Activated CD4-positive, alpha-beta T cell treated with anti-CD3 and anti-CD28 coated beads, Interleukin-2, Interleukin-4, amounts not matched to agents 100 ng/mL and 50 ng/mL, durations not matched to agents 16 hours and 8 hours (primary cell): ENCODE results near the gene RGMB.
"Not testable (repeated sequence)": the region's sequence is repeated elsewhere in the genome, so short reads cannot be mapped to it uniquely, and the experiment has no call there.

Experiments used
- DNase-seq: peaks from one replicate; pipeline ENCODE4 v3.0.0-alpha.2; 2020; ENCODE audit warnings: low spot score

Gene RGMB, protein sequence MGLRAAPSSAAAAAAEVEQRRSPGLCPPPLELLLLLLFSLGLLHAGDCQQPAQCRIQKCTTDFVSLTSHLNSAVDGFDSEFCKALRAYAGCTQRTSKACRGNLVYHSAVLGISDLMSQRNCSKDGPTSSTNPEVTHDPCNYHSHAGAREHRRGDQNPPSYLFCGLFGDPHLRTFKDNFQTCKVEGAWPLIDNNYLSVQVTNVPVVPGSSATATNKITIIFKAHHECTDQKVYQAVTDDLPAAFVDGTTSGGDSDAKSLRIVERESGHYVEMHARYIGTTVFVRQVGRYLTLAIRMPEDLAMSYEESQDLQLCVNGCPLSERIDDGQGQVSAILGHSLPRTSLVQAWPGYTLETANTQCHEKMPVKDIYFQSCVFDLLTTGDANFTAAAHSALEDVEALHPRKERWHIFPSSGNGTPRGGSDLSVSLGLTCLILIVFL

DNA sequence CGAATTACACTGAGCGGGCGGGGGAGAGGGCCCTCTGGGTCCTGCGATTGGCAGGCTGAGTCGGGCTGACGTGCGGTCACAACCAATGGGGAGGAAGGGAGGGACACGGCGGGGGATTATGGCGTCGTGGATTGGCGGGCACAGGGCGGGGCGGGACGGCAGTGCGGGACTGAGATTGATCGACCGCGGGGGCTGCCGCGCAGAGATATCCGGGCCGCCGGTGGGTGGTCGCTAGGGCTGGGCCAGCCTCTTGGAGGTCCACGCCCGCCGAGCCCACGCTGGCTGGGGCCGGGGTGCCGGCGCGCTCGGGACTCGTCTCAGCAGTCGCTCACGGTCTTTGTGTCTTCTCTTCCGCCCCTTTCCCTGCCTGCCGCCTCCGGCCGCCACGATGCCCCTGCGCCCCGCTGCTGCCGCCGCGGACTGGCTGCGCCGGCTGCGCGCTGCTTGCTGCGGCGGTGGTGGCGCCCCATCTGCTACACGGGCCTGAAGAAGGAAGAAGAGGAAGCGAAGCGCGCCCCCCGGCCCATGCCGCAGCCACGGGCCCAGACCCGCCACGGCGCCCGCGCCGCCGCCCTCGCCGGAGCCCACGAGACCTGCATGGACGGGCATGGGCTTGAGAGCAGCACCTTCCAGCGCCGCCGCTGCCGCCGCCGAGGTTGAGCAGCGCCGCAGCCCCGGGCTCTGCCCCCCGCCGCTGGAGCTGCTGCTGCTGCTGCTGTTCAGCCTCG is at the start of gene RGMB:
RGMB (plus strand) TSS at position 200 of the 728 bp plus-strand sequence; CDS start at position 608, 408 bp downstream.
- peak; percentile 94 for DNase-seq

GRCh38 chr5:98726258-98726657 is 47.2 kb upstream of the RGMB start:
- no peak for DNase-seq

DNA sequence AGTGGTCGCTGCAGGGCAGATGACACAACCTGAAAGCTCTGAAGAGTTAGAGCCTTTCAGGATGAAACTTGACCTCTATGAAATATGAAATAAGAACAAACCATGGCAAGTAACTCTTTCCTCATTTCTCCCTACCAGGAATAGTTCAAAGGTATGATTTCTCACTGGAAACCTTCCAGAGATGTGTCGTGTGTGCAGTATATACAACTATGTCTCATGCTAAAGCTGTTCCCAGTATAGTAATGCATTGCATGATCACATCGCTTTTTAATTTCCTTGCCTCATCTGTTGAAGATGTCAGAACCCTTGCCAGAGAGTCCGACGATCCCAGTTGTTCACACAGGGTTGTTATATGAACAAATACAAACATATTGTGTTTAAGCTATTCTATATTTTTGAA is 45.8 kb upstream of the RGMB start:
- DNase-seq, result no peak

- no peak for DNase-seq
Observed at GRCh38 chr5:98734646-98735045, 38.8 kb upstream of the RGMB start.

- DNase-seq, result no peak
Observed at GRCh38 chr5:98735806-98736507, 37.5 kb upstream of the RGMB start.

GRCh38 chr5:98736753-98737152 is 36.7 kb upstream of the RGMB start:
- no peak for DNase-seq

DNA sequence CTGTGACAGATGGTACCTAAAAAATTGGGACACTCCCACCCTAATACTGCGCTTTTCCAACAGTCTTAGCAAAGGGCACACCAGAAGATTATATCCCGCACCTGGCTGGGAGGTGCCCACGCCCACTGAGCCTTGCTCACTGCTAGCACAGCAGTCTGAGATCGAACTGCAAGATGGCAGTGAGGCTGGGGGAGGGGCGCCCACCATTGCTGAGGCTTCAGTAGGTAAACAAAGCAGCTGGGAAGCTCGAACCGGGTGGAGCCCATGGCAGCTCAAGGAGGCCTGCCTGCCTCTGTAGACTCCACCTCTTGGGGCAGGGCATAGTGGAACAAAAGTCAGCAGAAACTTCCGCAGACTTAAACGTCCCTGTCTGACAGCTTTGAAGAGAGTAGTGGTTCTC is 36.0 kb upstream of the RGMB start:
- not testable (repeated sequence) for DNase-seq

- DNase-seq, result not testable (repeated sequence)
Observed at GRCh38 chr5:98738481-98739149, 34.8 kb upstream of the RGMB start.

GRCh38 chr5:98741926-98742325 is 31.5 kb upstream of the RGMB start:
- no peak for DNase-seq

- no peak for DNase-seq
Observed at GRCh38 chr5:98742396-98743073, 30.9 kb upstream of the RGMB start.

DNA sequence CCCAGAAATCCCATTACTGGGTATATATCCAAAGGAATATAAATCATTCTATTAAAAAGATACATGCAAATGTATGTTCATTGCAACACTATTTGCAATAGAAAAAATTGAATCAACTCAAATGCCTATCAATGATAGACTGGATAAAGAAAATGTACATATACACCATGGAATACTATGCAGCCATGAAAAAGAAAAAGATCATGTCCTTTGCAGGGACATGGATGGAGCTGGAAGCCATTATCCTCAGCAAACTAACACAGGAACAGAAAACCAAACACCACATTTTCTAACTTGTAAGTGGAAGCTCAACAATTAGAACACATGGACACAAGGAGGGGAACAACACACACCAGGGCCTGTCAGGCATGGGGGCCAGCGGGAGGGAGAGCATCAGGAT is 25.2 kb upstream of the RGMB start:
- not testable (repeated sequence) for DNase-seq

DNA sequence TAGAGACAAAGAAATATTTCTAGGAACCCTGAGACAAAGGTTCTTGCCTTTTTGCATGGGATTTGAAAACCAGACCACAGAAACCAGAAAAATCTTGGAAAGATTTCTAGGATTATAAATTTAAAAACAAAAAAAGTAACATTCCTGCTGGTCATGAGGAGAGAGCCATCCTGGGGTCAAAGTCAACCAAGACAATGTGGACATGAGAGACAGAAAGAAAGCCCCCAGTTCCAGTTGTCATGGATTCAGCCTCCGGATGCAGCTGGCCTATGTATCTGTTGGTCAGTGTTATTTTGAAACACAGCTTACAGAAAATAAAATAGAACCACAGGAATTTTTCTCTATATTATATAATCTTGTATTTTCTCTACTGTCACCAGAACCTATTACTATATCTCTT is 24.4 kb upstream of the RGMB start:
- DNase-seq, result no peak

DNA sequence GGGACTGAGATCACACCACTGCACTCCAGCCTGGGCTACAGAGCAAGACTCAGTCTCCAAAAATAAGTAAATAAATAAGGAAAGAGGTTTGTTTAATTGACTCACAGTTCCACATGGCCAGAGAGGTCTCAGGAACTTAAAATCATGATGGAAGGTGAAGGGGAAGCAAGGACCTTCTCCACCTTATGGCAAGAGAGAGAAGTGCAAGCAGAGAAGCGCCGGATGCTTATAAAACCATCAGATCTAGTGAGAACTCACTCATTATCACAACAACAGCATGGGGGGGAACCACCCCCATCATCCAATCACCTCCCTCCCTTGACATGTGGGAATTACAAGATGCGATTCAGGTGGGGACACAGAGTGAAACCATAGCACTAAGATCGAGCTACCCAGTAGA is 22.8 kb upstream of the RGMB start:
- DNase-seq, result no peak

GRCh38 chr5:98752331-98752730 is 21.1 kb upstream of the RGMB start:
- not testable (repeated sequence) for DNase-seq

- not testable (repeated sequence) for DNase-seq
Observed at GRCh38 chr5:98752801-98753200, 20.7 kb upstream of the RGMB start.

DNA sequence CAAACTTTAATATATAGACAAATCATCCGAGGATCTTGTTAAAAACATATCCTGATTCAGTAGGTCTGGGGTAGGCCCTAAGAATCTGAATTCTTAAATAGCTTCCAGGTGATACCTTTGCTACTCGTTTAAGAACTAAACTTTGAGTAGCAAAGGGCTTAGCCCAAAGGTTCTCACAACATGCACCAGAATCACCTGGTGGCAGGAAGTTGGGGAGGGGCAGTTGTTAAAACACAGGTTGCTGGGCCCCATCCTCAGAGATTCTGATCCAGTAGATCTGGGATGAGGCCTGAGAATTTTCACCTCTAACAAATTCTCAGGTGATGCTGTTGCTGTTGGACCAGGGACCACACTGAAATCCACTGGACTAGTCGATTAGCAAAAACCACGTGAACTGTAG is 20.0 kb upstream of the RGMB start:
- no peak for DNase-seq

GRCh38 chr5:98755406-98755805 is 18.1 kb upstream of the RGMB start:
- no peak for DNase-seq

DNA sequence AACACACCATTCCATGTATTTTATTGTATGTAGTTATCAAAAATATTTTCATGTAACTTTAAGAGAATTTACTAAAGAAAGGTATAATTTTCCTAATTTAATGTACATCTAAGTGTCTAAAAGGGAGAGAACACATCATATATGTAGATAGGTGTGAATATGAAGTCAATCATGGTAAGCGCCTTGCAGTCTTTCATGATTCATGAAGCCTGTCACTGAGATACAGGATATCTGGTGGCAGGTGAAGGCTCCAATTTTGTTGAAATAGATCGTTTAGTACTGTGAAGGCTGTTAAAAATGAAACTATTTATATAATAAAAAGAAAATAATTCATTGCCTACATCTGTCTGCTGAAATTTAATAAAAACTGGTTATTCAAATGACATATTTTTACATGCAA is 15.5 kb upstream of the RGMB start:
- no peak for DNase-seq

DNA sequence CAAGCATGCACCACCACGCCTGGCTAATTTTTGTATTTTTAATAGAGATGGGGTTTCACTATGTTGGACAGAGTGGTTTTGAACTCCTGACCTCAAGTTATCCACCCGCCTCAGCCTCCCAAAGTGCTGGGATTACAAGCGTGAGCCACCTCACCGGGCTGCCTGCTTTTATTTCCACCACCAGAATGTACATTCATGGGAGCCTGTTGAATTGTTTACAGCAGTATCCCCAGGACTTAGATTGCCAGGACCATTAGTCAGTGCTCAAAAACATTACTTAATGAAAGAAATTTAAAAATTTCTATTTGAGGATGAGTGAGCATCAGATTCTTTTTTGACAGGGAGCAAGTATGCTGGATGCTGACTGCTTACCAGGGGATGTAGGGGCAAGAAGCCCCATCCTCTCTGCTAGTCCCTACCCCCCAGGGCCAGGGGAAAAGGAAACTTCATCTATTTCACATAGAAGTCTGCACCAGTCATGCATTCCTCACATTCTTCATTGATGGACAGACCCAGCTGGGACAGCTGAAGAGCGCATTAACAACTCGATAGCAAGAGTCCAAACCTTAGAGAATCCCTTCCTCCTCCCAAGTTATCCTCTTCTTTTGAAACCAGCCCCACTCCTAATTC is 10.3 kb upstream of the RGMB start:
- no peak for DNase-seq

DNA sequence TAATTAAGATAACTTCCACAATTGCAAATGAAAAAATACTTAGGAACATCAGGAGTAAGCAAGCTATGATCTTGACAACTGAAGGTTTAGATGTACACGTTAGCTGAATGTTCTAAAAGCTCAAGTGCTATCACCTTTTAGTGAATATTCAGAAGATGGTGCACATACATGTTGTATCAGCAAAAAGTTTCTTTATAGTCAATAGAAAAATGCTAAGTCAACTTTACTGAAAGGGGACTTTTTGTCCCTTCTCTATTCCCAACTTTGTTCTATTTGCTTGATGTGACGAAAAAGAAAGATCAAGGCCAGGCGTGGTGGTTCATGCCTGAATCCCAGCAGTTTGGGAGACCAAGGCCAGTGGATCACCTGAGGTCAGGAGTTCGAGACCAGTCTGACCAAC is 7.6 kb upstream of the RGMB start:
- DNase-seq, result no peak

DNA sequence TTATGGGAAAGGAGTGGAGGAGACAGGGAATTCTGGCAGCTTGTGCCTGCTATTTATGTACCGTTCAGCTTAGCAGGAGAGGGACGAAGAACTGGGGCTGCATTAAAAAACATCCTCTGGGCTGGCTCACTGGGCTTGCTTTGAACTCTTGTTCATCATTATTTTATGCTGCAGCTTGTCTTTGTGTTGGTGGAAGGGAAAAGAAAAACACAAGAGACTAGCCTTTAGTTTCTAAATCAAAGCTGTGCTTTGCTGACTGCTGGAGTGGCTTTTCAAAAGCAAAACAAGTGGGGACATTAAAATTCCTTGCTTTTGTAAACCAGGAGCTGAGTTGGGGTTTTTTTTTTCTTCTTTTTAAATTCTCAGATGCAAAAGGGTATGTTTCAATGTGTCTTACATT is 5.9 kb upstream of the RGMB start:
- DNase-seq, result no peak
